GM12874 (cell line): ENCODE measurements around the gene BCAS4.

ENCODE experiments used
- TF ChIP-seq, protein P1 (sequence below): IDR thresholded peaks from 2 replicates; pipeline ENCODE4 v1.5.1; 2011; ENCODE audit warnings: low read depth, mild to moderate bottlenecking, control low read depth, low read length, moderate library complexity; ENCODE audit not compliant: insufficient read depth

Gene BCAS4

DNA sequence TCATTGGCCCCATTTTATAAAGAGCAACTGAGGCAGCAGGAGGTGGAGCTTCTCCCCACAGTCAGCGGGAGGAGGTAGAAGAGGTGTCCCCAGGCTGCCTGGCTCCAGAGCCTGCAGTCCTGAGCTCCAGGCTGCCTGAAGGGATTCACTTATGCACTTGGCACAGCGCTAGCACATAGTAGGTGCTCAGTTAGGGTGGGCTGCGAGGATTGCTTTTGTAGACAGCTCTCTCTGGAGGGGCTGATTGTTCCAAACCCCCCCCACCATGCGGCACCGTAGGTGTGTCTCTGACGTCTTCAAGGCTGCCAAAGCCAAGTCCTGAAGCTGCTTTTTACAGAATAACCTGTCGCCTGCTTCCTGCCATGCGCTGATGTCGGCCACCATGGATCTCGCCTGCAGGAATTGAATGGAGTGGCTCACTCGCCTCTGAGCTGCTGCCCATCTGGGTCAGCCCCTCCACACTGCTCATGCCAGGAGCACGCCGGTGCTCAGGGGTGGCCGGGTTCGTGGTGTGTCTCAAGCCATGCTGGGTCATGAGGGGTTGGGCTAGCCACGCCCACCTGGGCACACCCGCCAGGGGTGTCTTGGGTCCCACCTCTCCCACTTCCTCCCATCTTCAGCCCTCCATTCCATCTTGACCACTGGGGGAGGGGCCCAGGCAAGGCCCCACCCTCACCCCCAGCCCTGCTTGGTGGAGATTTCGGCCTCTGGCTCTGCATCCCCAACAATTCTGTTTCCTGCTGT lies 59.8 kb downstream of the BCAS4 start:
- TF ChIP-seq, protein P1, sequence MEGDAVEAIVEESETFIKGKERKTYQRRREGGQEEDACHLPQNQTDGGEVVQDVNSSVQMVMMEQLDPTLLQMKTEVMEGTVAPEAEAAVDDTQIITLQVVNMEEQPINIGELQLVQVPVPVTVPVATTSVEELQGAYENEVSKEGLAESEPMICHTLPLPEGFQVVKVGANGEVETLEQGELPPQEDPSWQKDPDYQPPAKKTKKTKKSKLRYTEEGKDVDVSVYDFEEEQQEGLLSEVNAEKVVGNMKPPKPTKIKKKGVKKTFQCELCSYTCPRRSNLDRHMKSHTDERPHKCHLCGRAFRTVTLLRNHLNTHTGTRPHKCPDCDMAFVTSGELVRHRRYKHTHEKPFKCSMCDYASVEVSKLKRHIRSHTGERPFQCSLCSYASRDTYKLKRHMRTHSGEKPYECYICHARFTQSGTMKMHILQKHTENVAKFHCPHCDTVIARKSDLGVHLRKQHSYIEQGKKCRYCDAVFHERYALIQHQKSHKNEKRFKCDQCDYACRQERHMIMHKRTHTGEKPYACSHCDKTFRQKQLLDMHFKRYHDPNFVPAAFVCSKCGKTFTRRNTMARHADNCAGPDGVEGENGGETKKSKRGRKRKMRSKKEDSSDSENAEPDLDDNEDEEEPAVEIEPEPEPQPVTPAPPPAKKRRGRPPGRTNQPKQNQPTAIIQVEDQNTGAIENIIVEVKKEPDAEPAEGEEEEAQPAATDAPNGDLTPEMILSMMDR = no peak

- TF ChIP-seq, protein P1 = no peak
Observed at GRCh38 chr20:50855498-50856474, 60.9 kb downstream of the BCAS4 start.

GRCh38 chr20:50856475-50857041 lies 61.7 kb downstream of the BCAS4 start:
- TF ChIP-seq, protein P1 = no peak

- TF ChIP-seq, protein P1 = no peak
Observed at GRCh38 chr20:50857348-50857747, 62.5 kb downstream of the BCAS4 start.

DNA sequence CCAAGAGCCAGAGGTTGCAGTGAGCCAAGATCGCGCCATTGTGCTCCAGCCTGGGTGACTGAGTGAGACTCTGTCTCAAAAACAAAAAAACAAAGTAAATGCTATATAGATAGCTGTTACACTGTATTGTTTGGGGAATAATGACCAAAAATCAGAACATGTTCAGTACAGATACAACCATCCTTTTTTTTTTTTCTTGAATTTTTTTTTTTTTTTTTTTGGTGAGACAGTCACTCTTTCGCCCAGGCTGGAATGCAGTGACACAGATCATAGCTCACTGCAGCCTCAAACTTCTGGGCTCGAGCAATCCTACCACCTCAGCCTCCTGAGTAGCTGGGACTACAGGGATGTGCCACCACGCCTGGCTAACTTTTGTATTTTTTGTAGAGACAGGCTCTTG lies 63.7 kb downstream of the BCAS4 start:
- TF ChIP-seq, protein P1 = no peak

DNA sequence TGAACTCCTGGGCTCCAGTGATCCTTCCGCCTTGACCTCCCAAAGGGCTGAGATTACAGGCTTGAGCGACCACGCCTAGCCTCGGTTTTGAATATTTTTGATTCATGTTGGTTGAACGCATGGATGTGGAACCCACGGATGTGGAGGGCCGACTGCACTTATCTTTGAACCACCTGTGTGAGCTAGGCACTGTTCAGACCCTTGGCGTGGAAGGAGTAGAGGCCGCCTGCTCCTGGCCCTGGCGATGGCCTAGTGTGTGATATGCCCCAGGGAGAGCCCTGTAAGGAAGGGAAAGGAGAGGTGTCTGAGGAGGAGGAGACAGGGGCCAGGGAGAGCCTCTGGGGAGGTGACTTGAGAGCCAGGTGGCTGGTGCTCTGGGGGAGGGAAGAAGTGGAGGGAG lies 64.3 kb downstream of the BCAS4 start:
- TF ChIP-seq, protein P1 = no peak

DNA sequence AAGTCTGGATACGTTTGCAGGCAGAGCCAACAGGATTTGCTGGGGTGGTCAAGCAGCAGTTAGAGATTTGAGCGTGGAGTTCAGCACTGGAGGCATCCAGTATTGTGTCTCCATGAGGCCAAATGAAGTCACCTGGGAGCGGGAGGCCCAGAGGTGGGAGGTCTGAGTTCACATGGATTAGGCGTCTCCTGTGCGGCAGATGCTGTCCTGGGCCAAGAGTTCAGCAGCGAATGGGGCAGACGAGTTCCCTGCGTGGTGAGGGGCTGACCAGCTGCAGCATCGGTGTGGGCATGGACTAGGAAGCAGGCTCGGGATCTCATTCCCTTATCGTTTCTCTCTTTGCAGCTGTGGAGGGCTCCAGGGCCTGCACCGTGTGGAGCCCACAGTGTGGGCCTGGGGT lies 66.2 kb downstream of the BCAS4 start:
- TF ChIP-seq, protein P1 = no peak
